Right lobe of liver (tissue), 6 donors: ENCODE data around the gene ZSCAN2. TPM values are rescaled to one million over a fixed set of nuclear protein-coding genes. Genes with fewer than 3 reads are reported as not detected.
"Not testable (repeated sequence)": the region's sequence is repeated elsewhere in the genome, so short reads cannot be mapped to it uniquely, and the experiment has no call there.

Experiments used
- ATAC-seq, 4 donors: fragments of 200-7000 bp; cut with Tn5 transposase; one replicate each; pipeline ENCODE4 v1.9.1; 2020; ENCODE audit warnings: mild to moderate bottlenecking in 4 of 4, moderate library complexity in 4 of 4
- DNase-seq, 3 donors: peaks; one replicate each; pipeline ENCODE4 v3.0.0-alpha.2; 2020
- H3K27ac ChIP-seq, 3 donors: fragments of 200-600 bp; one replicate each; pipeline ENCODE4 v1.8.0; 2022
- H3K27me3 ChIP-seq, 2 donors: fragments of 200-600 bp; one replicate each; pipeline ENCODE4 v1.8.0; 2022
- H3K36me3 ChIP-seq, 4 donors: fragments of 200-600 bp; sonication (generic) in 1 of 4; one replicate each; pipeline versions ENCODE4 v1.5.1 to v1.8.0; 2017 to 2022; ENCODE audit warnings: control low read depth in 1 of 4
- H3K4me1 ChIP-seq, 4 donors: fragments of 200-600 bp; sonication (generic) in 1 of 4; one replicate each; pipeline versions ENCODE4 v1.5.1 to v1.8.0; 2017 to 2022; ENCODE audit warnings: control low read depth in 1 of 4
- H3K4me3 ChIP-seq, 3 donors: fragments of 200-600 bp; one replicate each; pipeline ENCODE4 v1.8.0; 2022
- H3K9me3 ChIP-seq, 4 donors: fragments of 200-600 bp; sonication (generic) in 1 of 4; one replicate each; pipeline versions ENCODE4 v1.5.1 to v1.8.0; 2017 to 2022; ENCODE audit warnings: control low read depth in 1 of 4
- POLR2A ChIP-seq: fragments of 450-650 bp; IDR thresholded peaks from one replicate; pipeline ENCODE4 v1.6.1; 2017; ENCODE audit warnings: antibody characterized with exemption, mild to moderate bottlenecking
- WGBS: methylation state at CpG from one replicate; pipeline ENCODE4 v1.1.6; 2018; ENCODE audit warnings: low coverage, low lambda C conversion rate; ENCODE audit not compliant: insufficient coverage; ENCODE audit errors: missing lambda C conversion rate; 5-methylcytosine and 5-hydroxymethylcytosine counted together
- intact Hi-C, 2 donors: fragments of 100-400 bp; cut with DNase I; formaldehyde crosslinking; loops; one replicate each; pipeline versions ENCODE4 v1.11.2 to v1.14.1; 2022
- total RNA-seq, 6 experiments: library from RNA; depleted of rRNA in 2 of 6; stranded (reverse); fragments of >200 nt in 2 of 6; fragmentation: NEBNext Ultra II Directional in 3 of 6; extraction: Animal tissue kit (Norgen Biotek cat#: 25700) in 3 of 6; gene quantifications; one replicate each; pipeline versions ENCODE4 v1.1.0 to v1.2.4, GENCODE V29; 2016 to 2023
- TF ChIP-seq, protein P1 (sequence below), 4 donors: fragments of 200-600 bp in 3 of 4; fragments of 450-650 bp in 1 of 4; IDR thresholded peaks; one replicate each; pipeline versions ENCODE4 v1.5.1 to v1.8.0; 2016 to 2022; ENCODE audit warnings: antibody characterized with exemption in 4 of 4, mild to moderate bottlenecking in 2 of 4
- donor health status: DM: no; HTN: yes; CAD: no.
- donor health status: DM: no; HTN: no; CAD: no.
- donor health status: DM: no; HTN: no; CAD: no.
- donor health status: DM: no; HTN: yes; CAD: no.
- donor health status: DM: no; HTN: yes; CAD: no.

ZSCAN2 gene
- total RNA-seq, 6 experiments from 2014 or later = 4.5 to 8.7 (median 6.8) TPM

DNA sequence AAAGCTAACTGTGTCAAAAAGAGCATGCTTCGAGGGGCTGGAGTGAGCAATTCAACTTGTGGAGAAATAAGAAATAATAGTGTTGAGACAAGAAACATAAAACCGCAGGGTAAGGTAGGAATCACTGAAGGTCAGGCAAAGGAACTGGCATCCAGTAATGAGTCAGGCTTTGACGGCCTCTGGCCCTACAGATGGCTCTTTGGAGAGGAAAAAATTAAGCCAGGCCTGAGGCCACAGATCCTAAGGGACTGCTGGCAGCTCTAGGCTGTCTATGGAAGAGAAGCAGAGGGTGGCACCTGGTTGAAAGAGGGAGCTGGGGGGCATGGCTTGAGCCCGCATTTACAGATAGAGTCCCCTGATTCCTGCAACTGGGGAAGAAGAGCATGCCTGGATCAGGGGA is 28.6 kb upstream of the ZSCAN2 start:
- no peak overlapping the region for H3K27ac ChIP-seq
- ATAC-seq = no peak
- no peaks in the 10 kb centered on the region for H3K36me3 ChIP-seq
- no peaks in the 10 kb centered on the region for H3K9me3 ChIP-seq
- H3K4me1 ChIP-seq = peaks cover 0 to 2% (median 0%) of the 10 kb centered on the region in 4 donors
- H3K4me3 ChIP-seq = no peak overlapping the region
- DNase-seq = no peak
- 92% methylated on average over 4 of the region's 4 CpGs for WGBS
- no peaks in the 10 kb centered on the region for H3K27me3 ChIP-seq
- TF ChIP-seq POLR2A = no peak
- TF ChIP-seq, protein P1, sequence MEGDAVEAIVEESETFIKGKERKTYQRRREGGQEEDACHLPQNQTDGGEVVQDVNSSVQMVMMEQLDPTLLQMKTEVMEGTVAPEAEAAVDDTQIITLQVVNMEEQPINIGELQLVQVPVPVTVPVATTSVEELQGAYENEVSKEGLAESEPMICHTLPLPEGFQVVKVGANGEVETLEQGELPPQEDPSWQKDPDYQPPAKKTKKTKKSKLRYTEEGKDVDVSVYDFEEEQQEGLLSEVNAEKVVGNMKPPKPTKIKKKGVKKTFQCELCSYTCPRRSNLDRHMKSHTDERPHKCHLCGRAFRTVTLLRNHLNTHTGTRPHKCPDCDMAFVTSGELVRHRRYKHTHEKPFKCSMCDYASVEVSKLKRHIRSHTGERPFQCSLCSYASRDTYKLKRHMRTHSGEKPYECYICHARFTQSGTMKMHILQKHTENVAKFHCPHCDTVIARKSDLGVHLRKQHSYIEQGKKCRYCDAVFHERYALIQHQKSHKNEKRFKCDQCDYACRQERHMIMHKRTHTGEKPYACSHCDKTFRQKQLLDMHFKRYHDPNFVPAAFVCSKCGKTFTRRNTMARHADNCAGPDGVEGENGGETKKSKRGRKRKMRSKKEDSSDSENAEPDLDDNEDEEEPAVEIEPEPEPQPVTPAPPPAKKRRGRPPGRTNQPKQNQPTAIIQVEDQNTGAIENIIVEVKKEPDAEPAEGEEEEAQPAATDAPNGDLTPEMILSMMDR (IDR thresholded peaks at IDR 0.05) = no peak
- intact Hi-C loops = no loop called here

DNA sequence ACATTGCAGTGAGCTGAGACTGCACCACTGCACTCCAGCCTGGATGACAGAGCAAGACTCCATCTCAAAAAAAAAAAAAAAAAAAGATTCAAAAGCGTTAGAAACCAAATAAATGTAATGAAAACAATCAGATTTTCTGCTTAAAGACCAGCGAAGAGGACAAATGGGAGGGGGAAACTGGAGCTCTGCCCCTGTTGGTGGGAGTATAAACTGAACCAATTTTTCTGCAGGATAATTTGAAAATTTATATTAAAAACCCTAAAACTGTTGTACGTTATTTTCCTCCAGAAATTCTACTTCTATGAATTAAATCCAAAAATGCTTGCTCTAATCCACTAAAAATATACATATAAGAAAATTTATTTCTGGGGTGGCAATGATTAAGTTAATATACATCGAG is 25.3 kb upstream of the ZSCAN2 start:
- TF ChIP-seq POLR2A = no peak
- TF ChIP-seq, protein P1 (IDR thresholded peaks at IDR 0.05) = no peak
- intact Hi-C loops = no loop called here
- Histone ChIP-seq H3K4me3 (no peak overlapping the region), H3K4me1 (peaks cover 0 to 12% (median 0%) of the 10 kb centered on the region in 4 donors), H3K36me3 (no peaks in the 10 kb centered on the region), H3K9me3 (no peaks in the 10 kb centered on the region), H3K27ac (no peak overlapping the region), H3K27me3 (no peaks in the 10 kb centered on the region)
- ATAC-seq (no peak), DNase-seq (no peak)
- WGBS = 92% methylated on average over 4 of the region's 4 CpGs

GRCh38 chr15:84577891-84578290 is 22.9 kb upstream of the ZSCAN2 start:
- 27% methylated on average over 6 of the region's 6 CpGs for WGBS
- H3K4me1 ChIP-seq = peaks cover 0 to 12% (median 0%) of the 10 kb centered on the region in 4 donors
- H3K27me3 ChIP-seq, H3K9me3 ChIP-seq, intact Hi-C loops, DNase-seq, H3K36me3 ChIP-seq: not testable (repeated sequence)
- peak overlapping the region in 2 of 3 donors; percentile 26 to 28 for H3K4me3 ChIP-seq
- peak overlapping the region in 2 of 3 donors; percentile 65 to 75 for H3K27ac ChIP-seq
- peak; percentile 61 to 76 (median 64) for ATAC-seq

GRCh38 chr15:84579261-84579721 is 21.5 kb upstream of the ZSCAN2 start:
- H3K4me3 ChIP-seq, DNase-seq, H3K27ac ChIP-seq, H3K9me3 ChIP-seq, H3K27me3 ChIP-seq, H3K36me3 ChIP-seq, intact Hi-C loops: not testable (repeated sequence)
- ATAC-seq = peak in 1 of 4 donors; percentile 28
- peaks cover 0 to 12% (median 0%) of the 10 kb centered on the region in 4 donors for H3K4me1 ChIP-seq
- WGBS = 83% methylated on average over 2 of the region's 7 CpGs

- WGBS = 23% methylated on average over 3 of the region's 7 CpGs
- H3K27me3 ChIP-seq, ATAC-seq, H3K27ac ChIP-seq, H3K9me3 ChIP-seq, H3K4me3 ChIP-seq, intact Hi-C loops, DNase-seq, H3K36me3 ChIP-seq: not testable (repeated sequence)
- peaks cover 0 to 12% (median 0%) of the 10 kb centered on the region in 4 donors for H3K4me1 ChIP-seq
These were observed 19.0 kb upstream of the ZSCAN2 start for GRCh38 chr15:84581676-84582428.

DNA sequence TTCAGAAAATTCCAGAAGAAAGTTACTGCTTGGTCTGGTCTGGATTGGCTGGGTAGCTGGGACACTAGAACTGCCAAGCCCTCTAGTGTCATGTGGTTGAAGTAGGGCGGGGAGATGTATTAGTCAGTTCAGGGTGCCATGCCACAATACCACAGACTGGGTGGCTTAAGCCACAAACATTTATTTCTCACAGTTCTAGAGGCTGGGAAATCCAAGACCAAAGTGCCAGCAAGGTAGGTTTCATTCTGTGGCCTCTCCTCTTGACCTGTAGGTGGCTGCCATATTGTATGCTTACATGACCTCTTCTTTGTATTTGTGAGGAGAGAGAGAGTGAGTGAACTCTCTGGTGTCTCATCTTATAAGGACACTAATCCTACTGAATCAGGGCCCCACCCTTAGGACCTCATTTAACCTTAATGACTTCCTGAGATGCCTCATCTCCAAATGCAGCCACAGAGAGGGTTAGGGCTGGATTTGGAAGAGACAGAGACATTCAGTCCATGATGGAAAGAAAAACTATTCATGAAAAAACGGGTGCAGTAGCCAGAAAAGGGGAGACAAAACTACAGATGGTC is 18.1 kb upstream of the ZSCAN2 start:
- ATAC-seq = no peak
- intact Hi-C loops = no loop called here
- no peak overlapping the region for H3K27ac ChIP-seq
- TF ChIP-seq, protein P1 (IDR thresholded peaks at IDR 0.05) = no peak
- TF ChIP-seq POLR2A = no peak
- 58% methylated on average over 2 of the region's 2 CpGs for WGBS
- H3K4me3 ChIP-seq = no peak overlapping the region
- no peaks in the 10 kb centered on the region for H3K9me3 ChIP-seq
- no peak for DNase-seq
- H3K36me3 ChIP-seq = no peaks in the 10 kb centered on the region
- peaks cover 0 to 8% (median 0%) of the 10 kb centered on the region in 4 donors for H3K4me1 ChIP-seq
- H3K27me3 ChIP-seq = no peaks in the 10 kb centered on the region

GRCh38 chr15:84583921-84584320 is 16.9 kb upstream of the ZSCAN2 start:
- intact Hi-C loops = not testable (repeated sequence)
- WGBS = 38% methylated on average over 4 of the region's 4 CpGs

More at GRCh38 chr15:84583921-84584320, 16.9 kb upstream of the ZSCAN2 start:
- not testable (repeated sequence) for ATAC-seq, H3K27me3 ChIP-seq, H3K27ac ChIP-seq, H3K9me3 ChIP-seq, DNase-seq, H3K36me3 ChIP-seq, H3K4me1 ChIP-seq, H3K4me3 ChIP-seq
